OCI-LY7 (cell line): Measurements from ENCODE around the gene IP6K2. TPM values are rescaled to one million over a fixed set of nuclear protein-coding genes. Genes with fewer than 3 reads are reported as not detected.

ENCODE experiments used
- BruUV-seq: library from RNA; stranded (reverse); fragments of 400-500 nt; replicated peaks from 2 replicates; lab custom pipeline; 2021; lab: Mats Ljungman, UMichigan
- CTCF ChIA-PET: fragments of 300-600 bp; sonication (Branson Sonifier 250); formaldehyde crosslinking; loops from one replicate; lab custom pipeline; 2022; ENCODE audit warnings: antibody characterized with exemption; ENCODE audit not compliant: unreplicated experiment; lab: Charles Lee
- POLR2A ChIA-PET: fragments of 300-600 bp; sonication (Branson Sonifier 250); formaldehyde crosslinking; loops from one replicate; lab custom pipeline; 2022; ENCODE audit warnings: antibody characterized with exemption; lab: Charles Lee
- DNase-seq: peaks from one replicate; pipeline ENCODE4 v3.0.0-alpha.2; 2015; ENCODE audit warnings: low spot score
- H2AFZ ChIP-seq: fragments of 200-600 bp; sonication (generic), shearing (Covaris generic); 2 replicates; pipeline ENCODE4 v1.6.1; 2014; ENCODE audit warnings: mild to moderate bottlenecking, antibody characterized with exemption, low read length, moderate library complexity
- H3K27ac ChIP-seq: fragments of 200-600 bp; sonication (generic); 2 replicates; pipeline ENCODE4 v1.5.1; 2014; ENCODE audit warnings: mixed run types, low read depth, mild to moderate bottlenecking, moderate library complexity, low read length, inconsistent platforms; ENCODE audit not compliant: poor library complexity, severe bottlenecking
- H3K36me3 ChIP-seq: fragments of 200-600 bp; sonication (generic); 2 replicates; pipeline ENCODE4 v1.6.1; 2014; ENCODE audit warnings: mild to moderate bottlenecking, antibody characterized with exemption, low read length, moderate library complexity, mixed read lengths; ENCODE audit not compliant: insufficient read depth
- H3K4me1 ChIP-seq: fragments of 200-600 bp; sonication (generic); 2 replicates; pipeline ENCODE4 v1.5.1; 2014; ENCODE audit warnings: mild to moderate bottlenecking, low read length; ENCODE audit not compliant: insufficient read depth, poor library complexity, severe bottlenecking
- H3K4me2 ChIP-seq: fragments of 200-600 bp; sonication (generic); 2 replicates; pipeline ENCODE4 v1.6.1; 2014; ENCODE audit warnings: mild to moderate bottlenecking, low read length
- H3K4me3 ChIP-seq: fragments of 200-600 bp; sonication (generic); 2 replicates; pipeline ENCODE4 v1.5.1; 2014; ENCODE audit warnings: mild to moderate bottlenecking, low read depth, low read length; ENCODE audit not compliant: poor library complexity, severe bottlenecking
- H3K79me2 ChIP-seq: fragments of 200-600 bp; sonication (generic); 2 replicates; pipeline ENCODE4 v1.6.1; 2016; ENCODE audit warnings: low read depth, mild to moderate bottlenecking, low read length, moderate library complexity, mixed read lengths; ENCODE audit not compliant: insufficient read depth
- H3K9me2 ChIP-seq: fragments of 200-600 bp; sonication (generic); 2 replicates; pipeline ENCODE4 v1.6.1; 2016; ENCODE audit warnings: mild to moderate bottlenecking, low read length, mixed read lengths; ENCODE audit not compliant: insufficient read depth
- H3K9me3 ChIP-seq: fragments of 200-600 bp; sonication (generic); 2 replicates; pipeline ENCODE4 v1.6.1; 2014; ENCODE audit warnings: mild to moderate bottlenecking, mixed run types, low read length, mixed read lengths
- H4K20me1 ChIP-seq: fragments of 200-600 bp; sonication (generic); 2 replicates; pipeline ENCODE4 v1.6.1; 2014; ENCODE audit warnings: mild to moderate bottlenecking, antibody characterized with exemption, low read length, moderate library complexity, mixed read lengths; ENCODE audit not compliant: insufficient read depth
- CTCF ChIP-seq: fragments of 200-600 bp; sonication (generic); conservative IDR thresholded peaks from 2 replicates; pipeline ENCODE4 v1.5.1; 2014; ENCODE audit warnings: mild to moderate bottlenecking, antibody characterized with exemption, low read length, moderate library complexity, mixed read lengths
- EZH2phosphoT487 ChIP-seq: fragments of 200-600 bp; sonication (generic); IDR thresholded peaks from 2 replicates; pipeline ENCODE4 v1.6.1; 2018; ENCODE audit warnings: low read depth, borderline replicate concordance, mild to moderate bottlenecking, mixed run types, antibody characterized with exemption, low read length, moderate library complexity, mixed read lengths
- intact Hi-C: fragments of 100-400 bp; cut with micrococcal nuclease; formaldehyde crosslinking; loops from one replicate; pipeline ENCODE4 v1.10.0; 2022; ENCODE audit not compliant: unreplicated experiment
- total RNA-seq, 2 experiments: library from RNA; depleted of rRNA in 1 of 2; stranded (reverse); fragments of >200 nt in 1 of 2; shearing (Covaris generic) in 1 of 2; gene quantifications; 2 replicates each; pipeline ENCODE4 v1.2.3, GENCODE V29; 2014 to 2022

The IP6K2 gene
- total RNA-seq, 2 experiments from 2014 or later = 77.0 to 92.7 TPM

GRCh38 chr3:48680811-48681540 lies 36.0 kb downstream of the IP6K2 start:
- no peak for DNase-seq
- Histone ChIP-seq H2AFZ (no peak overlapping the region), H3K9me3 (no peaks in the 10 kb centered on the region), H3K9me2 (no peaks in the 10 kb centered on the region), H3K79me2 (peaks cover 7% of the 10 kb centered on the region; the same call in 1 of the 2 replicates), H3K4me1 (peaks cover 31% of the 10 kb centered on the region), H3K4me2 (no peak overlapping the region), H3K27ac (no peak overlapping the region), H3K4me3 (no peak overlapping the region), H3K36me3 (peaks cover 54% of the 10 kb centered on the region), H4K20me1 (no peaks in the 10 kb centered on the region)
- ChIA-PET POLR2A (interaction anchor here (0.5 to 1.0 kb wide), 4 partner anchors 12 to 67 kb away, joined by 3 to 7 read pairs (median 4); partner anchors contain the start of gene CELSR3), CTCF (no interaction called here)
- BruUV-seq = no TSS peak
- intact Hi-C loops = no loop called here
- TF ChIP-seq EZH2phosphoT487 = no peak
- no peak for TF ChIP-seq CTCF

GRCh38 chr3:48679411-48680391 lies 37.3 kb downstream of the IP6K2 start:
- no peak overlapping the region for H3K4me2 ChIP-seq
- H3K36me3 ChIP-seq = peaks cover 57% of the 10 kb centered on the region
- H2AFZ ChIP-seq = no peak overlapping the region
- ChIA-PET POLR2A (no interaction called here), CTCF (no interaction called here)
- no peaks in the 10 kb centered on the region for H4K20me1 ChIP-seq
- H3K79me2 ChIP-seq = peaks cover 6% of the 10 kb centered on the region; the same call in 1 of the 2 replicates
- intact Hi-C loops = no loop called here
- no peaks in the 10 kb centered on the region for H3K9me3 ChIP-seq
- no TSS peak for BruUV-seq
- H3K4me3 ChIP-seq = no peak overlapping the region
- H3K27ac ChIP-seq = no peak overlapping the region
- peaks cover 29% of the 10 kb centered on the region for H3K4me1 ChIP-seq
- TF ChIP-seq EZH2phosphoT487 (no peak), CTCF (no peak)
- no peaks in the 10 kb centered on the region for H3K9me2 ChIP-seq
- DNase-seq = peak; percentile 64
